Measurements from ENCODE around the gene TSPEAR. TPM values are rescaled to one million over a fixed set of nuclear protein-coding genes. Genes with fewer than 3 reads are reported as not detected.

Gene TSPEAR
- total and polyA plus RNA-seq, 2 of the 13 experiments (the other 11 are each of a cell fraction or from before 2014, with no cell fraction given): 0.07 to 0.32 TPM

DNA sequence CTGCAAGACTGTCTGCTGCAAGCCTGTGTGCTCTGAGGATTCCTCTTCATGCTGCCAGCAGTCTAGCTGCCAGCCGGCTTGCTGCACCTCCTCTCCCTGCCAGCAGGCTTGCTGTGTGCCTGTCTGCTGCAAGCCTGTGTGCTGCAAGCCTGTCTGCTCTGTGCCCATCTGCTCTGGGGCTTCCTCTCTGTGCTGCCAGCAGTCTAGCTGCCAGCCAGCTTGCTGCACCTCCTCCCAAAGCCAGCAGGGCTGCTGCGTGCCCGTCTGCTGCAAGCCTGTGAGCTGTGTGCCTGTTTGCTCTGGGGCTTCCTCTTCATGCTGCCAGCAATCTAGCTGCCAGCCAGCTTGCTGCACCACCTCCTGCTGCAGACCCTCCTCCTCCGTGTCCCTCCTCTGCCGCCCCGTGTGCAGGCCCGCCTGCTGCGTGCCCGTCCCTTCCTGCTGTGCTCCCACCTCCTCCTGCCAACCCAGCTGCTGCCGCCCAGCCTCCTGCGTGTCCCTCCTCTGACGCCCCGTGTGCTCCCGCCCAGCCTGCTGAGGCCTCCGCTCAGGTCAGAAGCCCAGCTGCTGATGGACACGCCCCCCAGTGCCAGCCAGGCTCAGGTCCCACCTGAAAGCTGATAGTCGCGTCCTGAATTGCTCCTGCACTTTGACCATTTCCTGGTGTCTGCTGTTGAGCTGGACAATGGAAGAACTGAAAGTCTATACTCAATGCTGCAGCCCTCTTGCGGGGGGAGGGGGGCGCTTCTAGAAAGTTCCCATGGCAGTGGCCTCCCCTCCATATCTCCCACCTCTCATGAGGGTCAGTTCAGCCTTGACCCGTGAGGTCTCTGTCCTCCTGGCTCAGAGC, 136.7 kb downstream of the TSPEAR start (continued):
- TF ChIP-seq ZFX (CRISPR knock-in tag; IDR thresholded peaks at IDR 0.05; ENCODE audit: low read depth) (peak; percentile 70), CEBPB (IDR thresholded peaks at IDR 0.05; ENCODE audit: borderline replicate concordance, low read depth, low read length) (no peak), ZSCAN12 (CRISPR knock-in tag; IDR thresholded peaks at IDR 0.05) (no peak), LCORL (IDR thresholded peaks at IDR 0.05) (no peak), LCORL (CRISPR knock-in tag; IDR thresholded peaks at IDR 0.05) (peak; percentile 77), CHD2 (IDR thresholded peaks at IDR 0.05; ENCODE audit: low read depth, low read length) (no peak), ZNF256 (CRISPR knock-in tag; conservative IDR thresholded peaks at IDR 0.05) (no peak), ZNF24 (IDR thresholded peaks at IDR 0.05) (no peak), TRIM22 (IDR thresholded peaks at IDR 0.05) (no peak), MXI1 (IDR thresholded peaks at IDR 0.05; ENCODE audit: borderline replicate concordance, low read depth, low read length) (0 out of 3 replicates have a peak, but pooled peaks have one; percentile 58), SPEN (CRISPR knock-in tag; IDR thresholded peaks at IDR 0.05; ENCODE audit: low read depth) (no peak), SKIL (CRISPR knock-in tag; IDR thresholded peaks at IDR 0.05; ENCODE audit: borderline replicate concordance) (peak; percentile 45; the same call in 1 of the 2 replicates), ATF7 (IDR thresholded peaks at IDR 0.05) (no peak), ATF7 (CRISPR knock-in tag; IDR thresholded peaks at IDR 0.05) (no peak), KLF15 (CRISPR knock-in tag; IDR thresholded peaks at IDR 0.05; ENCODE audit: borderline replicate concordance) (no peak), ZC3H13 (CRISPR knock-in tag; IDR thresholded peaks at IDR 0.05) (0 out of 2 replicates have a peak, but pooled peaks have one; percentile 19), RFXAP (CRISPR knock-in tag; IDR thresholded peaks at IDR 0.05; ENCODE audit: borderline replicate concordance) (no peak), ZNF644 (CRISPR knock-in tag; IDR thresholded peaks at IDR 0.05; ENCODE audit: low read depth) (peak; percentile 41; the same call in 1 of the 2 replicates), ARNTL (CRISPR knock-in tag; IDR thresholded peaks at IDR 0.05) (peak; percentile 48; the same call in 1 of the 2 replicates), ZNF20 (CRISPR knock-in tag; IDR thresholded peaks at IDR 0.05) (no peak)
- TF ChIP-seq, protein P1, sequence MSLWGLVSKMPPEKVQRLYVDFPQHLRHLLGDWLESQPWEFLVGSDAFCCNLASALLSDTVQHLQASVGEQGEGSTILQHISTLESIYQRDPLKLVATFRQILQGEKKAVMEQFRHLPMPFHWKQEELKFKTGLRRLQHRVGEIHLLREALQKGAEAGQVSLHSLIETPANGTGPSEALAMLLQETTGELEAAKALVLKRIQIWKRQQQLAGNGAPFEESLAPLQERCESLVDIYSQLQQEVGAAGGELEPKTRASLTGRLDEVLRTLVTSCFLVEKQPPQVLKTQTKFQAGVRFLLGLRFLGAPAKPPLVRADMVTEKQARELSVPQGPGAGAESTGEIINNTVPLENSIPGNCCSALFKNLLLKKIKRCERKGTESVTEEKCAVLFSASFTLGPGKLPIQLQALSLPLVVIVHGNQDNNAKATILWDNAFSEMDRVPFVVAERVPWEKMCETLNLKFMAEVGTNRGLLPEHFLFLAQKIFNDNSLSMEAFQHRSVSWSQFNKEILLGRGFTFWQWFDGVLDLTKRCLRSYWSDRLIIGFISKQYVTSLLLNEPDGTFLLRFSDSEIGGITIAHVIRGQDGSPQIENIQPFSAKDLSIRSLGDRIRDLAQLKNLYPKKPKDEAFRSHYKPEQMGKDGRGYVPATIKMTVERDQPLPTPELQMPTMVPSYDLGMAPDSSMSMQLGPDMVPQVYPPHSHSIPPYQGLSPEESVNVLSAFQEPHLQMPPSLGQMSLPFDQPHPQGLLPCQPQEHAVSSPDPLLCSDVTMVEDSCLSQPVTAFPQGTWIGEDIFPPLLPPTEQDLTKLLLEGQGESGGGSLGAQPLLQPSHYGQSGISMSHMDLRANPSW (CRISPR knock-in tag; IDR thresholded peaks at IDR 0.05; ENCODE audit: borderline replicate concordance): no peak
- TF ChIP-seq, protein P2, sequence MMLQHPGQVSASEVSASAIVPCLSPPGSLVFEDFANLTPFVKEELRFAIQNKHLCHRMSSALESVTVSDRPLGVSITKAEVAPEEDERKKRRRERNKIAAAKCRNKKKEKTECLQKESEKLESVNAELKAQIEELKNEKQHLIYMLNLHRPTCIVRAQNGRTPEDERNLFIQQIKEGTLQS (CRISPR knock-in tag; IDR thresholded peaks at IDR 0.05): no peak
